Measurements from ENCODE around the gene TBX6. TPM values are rescaled to one million over a fixed set of nuclear protein-coding genes. Genes with fewer than 3 reads are reported as not detected.
"Not testable (repeated sequence)": the region's sequence is repeated elsewhere in the genome, so short reads cannot be mapped to it uniquely, and the experiment has no call there.

TBX6 gene
- total RNA-seq, 2 experiments from 2014 or later: 2.0 to 2.9 TPM

DNA sequence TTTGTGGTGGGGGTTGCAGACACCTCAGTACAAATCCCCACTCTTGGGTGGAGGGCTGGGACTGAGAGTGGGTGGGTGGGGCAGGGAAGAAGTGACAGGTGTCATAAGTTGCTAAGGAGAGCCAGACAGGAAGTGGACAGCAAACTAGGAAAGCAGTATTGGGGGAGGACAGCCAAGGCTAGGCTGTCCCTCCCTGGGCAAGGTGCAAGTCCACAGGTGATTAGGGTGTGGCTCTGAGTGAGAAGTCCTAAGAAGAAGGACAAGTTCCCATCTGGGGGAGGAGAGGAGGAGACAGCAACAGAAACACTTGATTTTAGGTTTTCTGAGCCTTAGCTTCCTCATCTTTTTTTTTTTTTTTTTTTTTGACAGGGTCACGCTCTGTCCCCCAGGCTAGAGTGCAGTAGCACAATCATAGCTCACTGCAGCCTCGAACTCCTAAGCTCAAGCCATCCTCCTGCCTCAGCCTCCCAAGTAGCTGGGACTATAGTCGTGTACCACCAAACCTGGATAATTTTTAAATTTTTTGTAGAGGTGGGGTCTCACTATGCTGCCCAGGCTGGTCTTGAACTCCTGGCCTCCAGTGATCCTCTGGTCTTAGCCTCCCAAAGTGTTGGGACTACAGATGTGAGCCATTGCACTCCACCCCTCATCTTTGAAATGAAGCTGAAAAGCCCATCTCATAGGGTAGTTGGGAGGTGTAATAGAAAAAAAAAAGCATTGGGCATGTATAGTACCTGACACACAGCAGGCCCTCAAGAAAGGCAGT, 28.8 kb upstream of the TBX6 start:
- CTCF ChIA-PET: interaction anchor here (1.1 to 1.7 kb wide), 4 partner anchors 8 to 28 kb away, joined by 4 to 9 read pairs (median 4); partner anchors contain the start of gene TBX6
- no peak for ATAC-seq
- peak overlapping the region; percentile 68 for H3K27ac Mint-ChIP-seq
- H3K27me3 Mint-ChIP-seq: no peaks in the 10 kb centered on the region
- H3K4me3 Mint-ChIP-seq: no peak overlapping the region
- peaks cover 35% of the 10 kb centered on the region for H3K4me1 Mint-ChIP-seq
- no peaks in the 10 kb centered on the region for H3K9me3 Mint-ChIP-seq (ENCODE audit: low read depth)
- no peak for DNase-seq
- peaks cover 15% of the 10 kb centered on the region for H3K36me3 Mint-ChIP-seq

DNA sequence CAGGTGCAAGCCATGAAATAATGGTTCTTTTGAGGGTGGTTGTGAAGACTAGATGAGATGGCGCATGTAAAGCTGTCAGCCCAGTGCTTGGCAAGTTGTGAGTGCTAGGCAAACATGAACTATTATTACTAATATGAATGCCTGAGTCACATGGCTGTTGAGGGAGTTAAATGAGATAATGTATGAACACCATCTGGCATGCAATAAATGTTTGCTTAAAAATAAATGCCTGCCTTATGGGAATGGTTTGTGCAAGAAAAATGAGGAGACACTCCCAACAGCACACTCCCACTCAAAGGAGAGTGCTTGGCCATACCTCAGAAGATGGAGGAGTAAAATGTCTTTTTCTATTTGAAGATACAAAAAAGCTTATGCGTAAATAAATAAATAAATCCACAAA, 27.7 kb upstream of the TBX6 start:
- Mint-ChIP-seq H3K27me3 (no peaks in the 10 kb centered on the region), H3K9me3 (ENCODE audit: low read depth) (no peaks in the 10 kb centered on the region), H3K27ac (peak overlapping the region; percentile 28), H3K4me1 (peaks cover 39% of the 10 kb centered on the region), H3K4me3 (no peak overlapping the region), H3K36me3 (peaks cover 15% of the 10 kb centered on the region)
- no peak for ATAC-seq
- DNase-seq: no peak
- CTCF ChIA-PET: interaction anchor here (1.1 to 1.7 kb wide), 3 partner anchors 7 to 27 kb away, joined by 4 to 9 read pairs (median 5); partner anchors contain the start of gene TBX6

DNA sequence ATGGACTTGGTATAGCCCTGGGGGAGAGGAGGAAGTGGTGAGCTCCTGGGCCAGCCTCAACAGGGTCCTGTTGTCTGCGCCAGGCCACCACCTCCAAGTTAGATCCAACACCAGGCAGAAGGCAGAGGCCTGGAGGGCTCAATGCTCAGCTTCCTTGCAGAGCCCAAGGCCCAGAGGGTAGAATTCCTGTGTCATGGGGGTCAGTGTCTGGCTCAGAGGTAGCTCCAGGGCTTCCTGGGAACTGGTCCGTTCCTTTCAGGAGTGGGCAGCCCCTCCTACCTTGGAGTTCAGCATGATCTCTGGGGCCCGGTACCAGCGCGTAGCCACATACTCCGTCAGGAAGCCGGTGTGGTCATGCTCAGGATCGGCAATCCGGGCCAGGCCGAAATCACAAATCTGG, 26.0 kb upstream of the TBX6 start:
- CTCF ChIA-PET: no interaction called here
- Mint-ChIP-seq H3K36me3 (peaks cover 15% of the 10 kb centered on the region), H3K27me3 (no peaks in the 10 kb centered on the region), H3K4me3 (no peak overlapping the region), H3K9me3 (ENCODE audit: low read depth) (no peaks in the 10 kb centered on the region), H3K27ac (no peak overlapping the region), H3K4me1 (peaks cover 35% of the 10 kb centered on the region)
- no peak for ATAC-seq
- no peak for DNase-seq

DNA sequence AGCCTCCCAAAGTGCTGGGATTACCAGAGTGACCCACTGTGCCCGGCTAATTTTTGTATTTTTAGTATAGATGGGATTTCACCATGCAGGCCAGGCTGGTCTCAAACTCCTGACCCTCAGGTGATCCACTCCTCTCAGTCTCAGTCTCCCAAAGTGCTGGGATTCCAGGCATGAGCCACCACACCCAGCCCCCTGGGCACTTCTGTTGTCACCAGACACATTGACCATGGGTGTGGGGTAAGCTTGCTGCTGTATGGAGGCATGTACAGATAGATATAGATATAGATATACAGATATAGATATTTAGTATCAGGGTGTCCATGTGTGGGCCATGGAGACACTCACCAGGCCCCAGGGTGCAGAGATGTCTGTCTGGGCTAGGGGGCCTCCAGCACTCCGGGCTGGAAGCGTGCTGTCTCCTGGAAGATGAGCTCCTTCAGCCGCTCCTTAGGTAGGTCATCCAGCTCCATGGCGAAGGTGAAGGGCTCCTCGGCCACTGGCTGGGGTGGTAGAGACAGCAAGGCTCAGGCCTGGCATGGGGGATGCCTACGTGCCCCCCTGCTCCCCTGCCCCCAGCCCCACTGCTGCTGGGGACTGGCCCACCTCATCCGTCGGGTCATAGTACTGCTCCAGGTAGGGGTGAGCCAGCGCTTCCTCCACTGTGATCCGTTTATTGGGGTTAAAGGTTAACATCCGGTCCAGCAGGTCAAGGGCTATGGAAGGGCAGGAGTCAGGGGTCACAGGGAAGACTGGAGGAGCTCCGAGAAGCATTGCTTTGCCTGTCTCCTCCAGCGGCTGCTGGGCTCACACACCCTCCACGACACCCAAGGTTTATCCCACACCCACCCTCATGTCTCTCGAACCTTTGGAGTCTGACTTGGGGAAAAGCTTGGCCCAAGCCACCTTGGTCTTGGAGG, 24.8 kb upstream of the TBX6 start:
- Mint-ChIP-seq H3K27ac (no peak overlapping the region), H3K4me3 (no peak overlapping the region), H3K9me3 (ENCODE audit: low read depth) (no peaks in the 10 kb centered on the region), H3K36me3 (peaks cover 12% of the 10 kb centered on the region), H3K4me1 (peaks cover 28% of the 10 kb centered on the region), H3K27me3 (no peaks in the 10 kb centered on the region)
- CTCF ChIA-PET: interaction anchor here (1.1 kb wide), 1 partner anchor 24 kb away, joined by 4 read pairs; the partner anchor contains the start of gene TBX6
- DNase-seq (no peak), ATAC-seq (no peak)

DNA sequence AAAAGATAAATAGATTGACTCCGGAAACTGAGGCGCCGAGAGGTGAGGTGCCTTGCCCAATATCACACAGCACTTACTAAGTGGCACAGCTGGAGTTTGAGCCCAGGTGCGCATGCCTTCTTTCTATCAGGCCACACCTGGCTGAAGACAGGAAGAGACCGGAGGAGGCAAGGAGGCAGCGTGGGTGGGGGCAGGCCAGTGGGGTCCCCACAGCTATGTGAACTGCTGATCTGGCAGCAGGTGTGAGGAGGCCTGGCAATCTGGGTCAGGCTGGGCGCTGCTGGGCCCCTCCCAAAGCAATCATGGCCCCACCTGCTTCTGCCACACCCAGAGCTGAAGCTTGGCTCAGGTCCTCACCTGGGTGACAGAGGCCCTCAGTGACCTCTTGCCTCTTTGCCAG, 23.5 kb upstream of the TBX6 start:
- no peak for ATAC-seq
- Mint-ChIP-seq H3K9me3 (ENCODE audit: low read depth) (no peaks in the 10 kb centered on the region), H3K27ac (peak overlapping the region; percentile 56), H3K36me3 (peaks cover 8% of the 10 kb centered on the region), H3K27me3 (no peaks in the 10 kb centered on the region), H3K4me3 (no peak overlapping the region), H3K4me1 (peaks cover 17% of the 10 kb centered on the region)
- CTCF ChIA-PET: interaction anchor here (1.0 to 1.3 kb wide), 3 partner anchors 9 to 22 kb away, joined by 3 read pairs; no protein-coding TSS in a partner anchor
- DNase-seq: no peak

DNA sequence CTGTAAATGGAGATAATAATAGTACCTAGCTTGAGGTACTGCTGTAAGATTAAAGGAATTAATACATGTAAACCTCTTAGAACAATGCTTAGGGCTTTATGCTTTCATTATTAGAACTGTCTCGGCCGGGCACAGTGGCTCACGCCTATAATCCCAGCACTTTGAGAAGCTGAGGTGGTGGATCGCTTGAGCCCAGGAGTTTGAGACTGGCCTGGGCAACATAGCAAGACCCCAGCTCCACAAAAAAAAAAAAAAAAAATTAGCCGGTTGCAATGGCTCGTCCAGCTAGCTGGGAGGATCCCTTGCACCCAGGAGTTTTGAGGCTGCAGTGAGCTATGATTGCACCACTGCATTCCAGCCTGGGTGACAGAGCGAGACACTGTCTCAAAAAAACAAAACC, 23.1 kb upstream of the TBX6 start:
- H3K4me1 Mint-ChIP-seq: peaks cover 13% of the 10 kb centered on the region
- not testable (repeated sequence) for H3K27me3 Mint-ChIP-seq; ATAC-seq; H3K9me3 Mint-ChIP-seq (ENCODE audit: low read depth); H3K27ac Mint-ChIP-seq; H3K4me3 Mint-ChIP-seq; H3K36me3 Mint-ChIP-seq; DNase-seq
- CTCF ChIA-PET: interaction anchor here (1.0 to 1.3 kb wide), 3 partner anchors 10 to 22 kb away, joined by 3 read pairs; no protein-coding TSS in a partner anchor

DNA sequence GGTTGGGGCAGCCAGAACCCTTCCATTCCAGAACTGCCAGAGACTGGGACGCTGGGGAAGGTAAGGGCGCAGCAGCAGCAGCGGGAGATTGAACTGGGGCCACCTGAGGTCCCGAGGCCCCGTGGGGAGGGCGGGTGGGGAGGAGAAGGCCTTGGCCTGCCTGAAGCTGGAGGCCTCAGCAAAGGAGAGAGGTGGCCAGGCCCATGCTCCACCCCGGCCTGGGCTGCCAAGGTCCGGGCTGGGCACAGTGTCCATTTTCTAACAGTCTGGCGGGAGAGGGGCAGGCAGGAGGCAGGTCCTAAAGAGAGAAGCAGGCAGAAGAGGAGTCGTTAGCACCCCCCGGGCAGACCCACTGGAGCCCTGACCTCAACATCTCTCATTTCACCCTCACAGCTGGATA, 22.7 kb upstream of the TBX6 start:
- Mint-ChIP-seq H3K27ac (no peak overlapping the region), H3K9me3 (ENCODE audit: low read depth) (no peaks in the 10 kb centered on the region), H3K27me3 (no peaks in the 10 kb centered on the region), H3K36me3 (peaks cover 6% of the 10 kb centered on the region), H3K4me1 (peaks cover 12% of the 10 kb centered on the region), H3K4me3 (no peak overlapping the region)
- no peak for ATAC-seq
- DNase-seq: no peak
- CTCF ChIA-PET: interaction anchor here (1.0 to 4.9 kb wide), 5 partner anchors 10 to 29 kb away, joined by 3 to 44 read pairs (median 3); partner anchors contain the start of gene TBX6

DNA sequence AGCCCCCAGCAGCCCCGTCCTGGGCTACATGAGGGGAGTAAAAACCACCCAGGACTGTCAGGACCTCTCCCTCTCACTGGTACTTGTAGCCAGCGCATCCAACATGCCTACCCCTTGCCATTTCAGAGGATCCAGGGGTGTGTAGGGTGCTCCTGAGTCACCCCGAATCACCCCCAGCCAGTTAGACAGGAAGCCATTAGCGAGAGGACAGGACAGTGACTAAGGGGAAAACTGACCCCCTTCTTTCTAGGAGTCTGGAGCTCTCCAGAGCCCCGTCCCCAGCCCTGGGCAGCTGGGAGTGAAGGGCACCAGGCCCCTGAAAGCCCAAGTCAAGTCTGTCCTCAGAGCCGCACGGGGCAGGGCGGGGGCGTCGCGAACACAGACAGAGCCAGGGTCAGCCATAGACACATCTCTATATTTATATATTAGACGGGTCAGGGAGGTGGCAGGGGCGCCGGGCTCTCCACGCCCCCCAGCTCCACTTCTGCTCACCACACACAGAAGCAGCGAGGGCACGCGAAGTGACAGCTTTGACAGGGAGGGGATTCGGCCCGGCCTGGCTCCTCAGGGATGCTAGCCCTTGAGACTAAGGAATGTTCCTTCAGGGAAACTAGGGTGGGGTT, 22.1 kb upstream of the TBX6 start:
- DNase-seq: no peak
- Mint-ChIP-seq H3K27ac (no peak overlapping the region), H3K36me3 (peaks cover 2% of the 10 kb centered on the region), H3K4me3 (no peak overlapping the region), H3K27me3 (no peaks in the 10 kb centered on the region), H3K4me1 (peaks cover 11% of the 10 kb centered on the region), H3K9me3 (ENCODE audit: low read depth) (no peaks in the 10 kb centered on the region)
- no peak for ATAC-seq
- CTCF ChIA-PET: interaction anchor here (1.1 to 4.9 kb wide), 9 partner anchors 11 to 296 kb away, joined by 3 to 44 read pairs (median 9); partner anchors contain the start of genes MAPK3 and TBX6

DNA sequence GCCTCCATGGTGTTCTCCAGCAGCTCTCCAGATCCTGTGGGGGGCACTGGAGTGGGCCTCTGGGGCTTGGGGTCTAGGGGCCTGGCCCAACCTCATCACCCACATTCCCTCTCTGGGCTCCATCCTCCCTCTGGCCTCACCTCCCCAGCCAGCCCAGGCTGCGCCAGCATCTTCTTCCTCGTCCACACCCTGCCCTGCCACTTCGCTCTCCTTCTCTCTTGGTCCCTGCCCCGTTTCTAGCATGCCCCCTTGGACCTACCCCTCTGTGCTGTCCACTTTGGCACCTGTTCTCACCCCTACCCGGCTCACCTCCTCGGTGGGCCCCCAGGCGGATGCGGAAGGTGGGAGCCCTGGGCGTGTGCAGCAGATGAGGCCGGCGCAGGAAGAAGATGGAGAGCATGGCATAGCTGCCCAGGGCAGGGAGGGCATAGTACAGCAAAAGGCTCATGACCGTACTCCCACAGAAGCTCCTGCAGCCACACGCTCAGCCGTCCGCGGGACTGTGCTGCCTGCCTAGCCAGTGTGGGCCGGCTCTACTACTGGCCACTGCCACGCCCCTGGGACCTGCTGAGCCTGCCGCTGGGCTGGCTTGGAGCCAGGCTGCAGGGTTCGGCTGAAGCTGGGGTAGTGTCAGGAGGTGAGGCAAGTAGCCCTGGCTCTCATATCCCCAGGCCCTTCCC, 21.4 kb upstream of the TBX6 start, which contains the start of gene GDPD3:
Gene GDPD3 (minus strand): TSS at position 507 of the 680 bp plus-strand sequence. CDS start 59 bp downstream, at position 448.
- ATAC-seq (peak; percentile 21), DNase-seq (no peak)
- H3K27ac Mint-ChIP-seq: no peak within 1 kb of the TSS
- H3K36me3 Mint-ChIP-seq: peaks cover 2% of the 10 kb centered on the region
- H3K9me3 Mint-ChIP-seq (ENCODE audit: low read depth): no peaks in the 10 kb centered on the region
- peaks cover 11% of the 10 kb centered on the region for H3K4me1 Mint-ChIP-seq
- H3K4me3 Mint-ChIP-seq: no peak within 1 kb of the TSS
- CTCF ChIA-PET: interaction anchor here (1.0 to 4.9 kb wide), 19 partner anchors 7 to 515 kb away, joined by 3 to 44 read pairs (median 6); partner anchors contain the start of genes DCTPP1, MAPK3 and TBX6
- H3K27me3 Mint-ChIP-seq: no peaks in the 10 kb centered on the region

DNA sequence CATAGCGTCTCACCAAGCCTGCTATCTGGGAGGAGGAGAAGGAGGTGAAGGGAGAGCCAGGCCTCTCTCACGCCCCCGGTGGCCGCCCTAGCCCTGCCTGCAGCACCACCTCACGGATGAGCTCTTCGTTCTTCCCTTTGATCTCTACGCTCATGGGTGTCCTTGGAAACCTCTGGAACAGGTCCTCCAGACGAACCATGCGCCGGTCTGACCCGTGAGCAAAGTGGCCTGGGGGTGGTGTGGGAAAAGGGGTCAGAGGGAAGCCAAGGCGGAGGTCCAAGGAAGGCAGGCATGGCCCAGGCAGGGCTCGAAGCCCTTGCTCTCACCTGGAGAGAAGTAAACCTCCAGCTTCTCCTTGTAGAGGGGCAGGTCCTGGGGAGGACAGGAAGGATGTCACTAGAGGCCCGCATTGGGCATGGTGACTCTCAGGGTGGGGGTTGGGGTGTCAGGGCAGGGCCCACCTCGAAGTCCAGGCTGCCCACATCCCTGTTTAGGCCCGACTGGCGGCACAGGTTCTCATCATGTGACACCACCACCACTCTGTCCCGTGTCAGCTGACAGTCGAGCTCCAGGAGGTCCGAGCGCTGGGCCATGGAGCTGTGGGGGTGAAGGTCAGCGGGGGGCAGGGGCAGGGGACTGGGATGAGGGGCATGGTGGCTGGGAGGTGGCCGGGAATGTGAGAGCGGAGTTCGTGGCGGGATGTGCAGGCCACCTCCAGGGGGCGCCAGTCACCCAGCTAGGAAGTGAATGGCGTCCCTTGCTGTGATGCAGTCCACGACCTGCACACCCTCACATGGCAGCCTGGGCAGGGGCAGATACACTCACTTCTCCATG, 20.7 kb upstream of the TBX6 start:
- Mint-ChIP-seq H3K4me3 (no peak overlapping the region), H3K27ac (no peak overlapping the region), H3K36me3 (peaks cover 5% of the 10 kb centered on the region), H3K27me3 (no peaks in the 10 kb centered on the region), H3K4me1 (peaks cover 11% of the 10 kb centered on the region), H3K9me3 (ENCODE audit: low read depth) (no peaks in the 10 kb centered on the region)
- ATAC-seq (peak; percentile 70), DNase-seq (peak; percentile 75)
- CTCF ChIA-PET: interaction anchor here (0.8 to 4.9 kb wide), 28 partner anchors 8 to 516 kb away, joined by 3 to 44 read pairs (median 4); partner anchors contain the start of genes DCTPP1, MAPK3 and TBX6

DNA sequence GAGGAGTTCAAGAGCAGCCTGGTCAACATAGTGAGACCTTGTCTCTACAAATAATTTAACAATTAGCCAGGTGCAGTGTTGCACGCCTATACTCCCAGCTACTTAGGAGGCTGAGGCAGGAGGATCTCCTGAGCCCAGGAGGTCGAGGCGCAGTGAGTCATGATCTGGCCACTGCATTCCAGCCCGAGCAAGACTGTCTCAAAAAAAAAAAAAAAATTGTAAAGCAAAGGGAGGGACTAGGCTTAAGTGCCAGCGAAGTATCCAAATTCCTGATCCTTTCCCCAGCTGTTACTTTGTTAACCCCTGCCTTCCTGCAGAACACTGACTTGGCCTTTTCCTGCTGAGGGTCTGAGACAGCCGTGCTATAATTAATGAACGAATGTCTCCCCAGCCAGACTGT, 18.9 kb upstream of the TBX6 start:
- H3K4me3 Mint-ChIP-seq: no peak overlapping the region
- H3K36me3 Mint-ChIP-seq: peaks cover 5% of the 10 kb centered on the region
- no peaks in the 10 kb centered on the region for H3K9me3 Mint-ChIP-seq (ENCODE audit: low read depth)
- DNase-seq: no peak
- H3K27ac Mint-ChIP-seq: no peak overlapping the region
- CTCF ChIA-PET: interaction anchor here (2.2 to 4.9 kb wide), 2 partner anchors 19 to 37 kb away, joined by 6 to 44 read pairs; partner anchors contain the start of gene TBX6
- H3K27me3 Mint-ChIP-seq: no peaks in the 10 kb centered on the region
- peaks cover 11% of the 10 kb centered on the region for H3K4me1 Mint-ChIP-seq
- no peak for ATAC-seq
